AG04449 (cell line): Measurements from ENCODE around the gene FRMD4A.
"Not testable (repeated sequence)": the region's sequence is repeated elsewhere in the genome, so short reads cannot be mapped to it uniquely, and the experiment has no call there.

Source experiments
- CTCF ChIA-PET: fragments of 350-600 bp; formaldehyde crosslinking; extraction: SDS; loops from one replicate; lab custom pipeline; 2021; ENCODE audit warnings: antibody characterized with exemption; lab: Yijun Ruan, JAX
- POLR2A ChIA-PET: fragments of 400-600, 350-600 bp; formaldehyde crosslinking; extraction: SDS; loops from one replicate; lab custom pipeline; 2020; ENCODE audit warnings: antibody characterized with exemption, inconsistent platforms; lab: Yijun Ruan, JAX
- DNase-seq: peaks from one replicate; pipeline ENCODE4 v3.0.0-alpha.2; 2010; ENCODE audit warnings: low read depth, low spot score
- H3K4me3 ChIP-seq: 2 replicates; pipeline ENCODE4 v1.5.1; 2011; ENCODE audit warnings: low read depth, mild to moderate bottlenecking, control low read depth, low read length
- TF ChIP-seq, protein P1 (sequence below): IDR thresholded peaks from one replicate; pipeline ENCODE4 v1.5.1; 2011; ENCODE audit warnings: mild to moderate bottlenecking, moderate library complexity, low read length, control low read depth, inconsistent platforms; ENCODE audit not compliant: insufficient read depth; ENCODE audit errors: missing control alignments

The FRMD4A gene

DNA sequence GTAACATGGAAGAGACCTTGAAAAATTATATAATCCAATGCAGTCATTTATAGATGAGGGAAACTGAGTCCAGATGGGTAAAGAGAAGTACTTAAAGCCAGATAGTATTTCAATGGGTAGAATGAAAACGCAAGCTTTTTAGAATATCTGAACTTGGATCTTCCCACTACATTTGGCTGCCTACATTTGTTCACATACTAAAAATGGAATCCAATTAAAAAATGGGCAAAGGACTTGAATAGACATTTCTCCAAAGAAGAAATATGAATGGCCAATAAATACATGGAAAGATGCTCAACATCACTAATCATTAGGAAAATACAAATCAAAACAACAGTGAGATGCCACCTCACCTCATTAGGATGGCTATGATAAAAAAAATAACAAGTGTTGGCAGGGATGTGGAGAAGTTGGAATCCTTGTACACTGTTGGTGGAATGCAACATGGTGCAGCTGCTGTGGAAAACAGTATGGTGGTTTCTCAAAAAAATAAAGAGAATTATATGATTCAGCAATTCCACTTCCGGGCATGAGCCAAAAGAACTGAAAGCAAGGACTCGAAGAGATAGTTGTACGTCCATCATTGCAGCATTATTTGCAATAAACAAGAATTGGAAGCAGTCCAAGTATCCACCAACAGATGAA is 188.0 kb downstream of the FRMD4A start:
- no peak for DNase-seq
- POLR2A ChIA-PET = no interaction called here
- TF ChIP-seq, protein P1, sequence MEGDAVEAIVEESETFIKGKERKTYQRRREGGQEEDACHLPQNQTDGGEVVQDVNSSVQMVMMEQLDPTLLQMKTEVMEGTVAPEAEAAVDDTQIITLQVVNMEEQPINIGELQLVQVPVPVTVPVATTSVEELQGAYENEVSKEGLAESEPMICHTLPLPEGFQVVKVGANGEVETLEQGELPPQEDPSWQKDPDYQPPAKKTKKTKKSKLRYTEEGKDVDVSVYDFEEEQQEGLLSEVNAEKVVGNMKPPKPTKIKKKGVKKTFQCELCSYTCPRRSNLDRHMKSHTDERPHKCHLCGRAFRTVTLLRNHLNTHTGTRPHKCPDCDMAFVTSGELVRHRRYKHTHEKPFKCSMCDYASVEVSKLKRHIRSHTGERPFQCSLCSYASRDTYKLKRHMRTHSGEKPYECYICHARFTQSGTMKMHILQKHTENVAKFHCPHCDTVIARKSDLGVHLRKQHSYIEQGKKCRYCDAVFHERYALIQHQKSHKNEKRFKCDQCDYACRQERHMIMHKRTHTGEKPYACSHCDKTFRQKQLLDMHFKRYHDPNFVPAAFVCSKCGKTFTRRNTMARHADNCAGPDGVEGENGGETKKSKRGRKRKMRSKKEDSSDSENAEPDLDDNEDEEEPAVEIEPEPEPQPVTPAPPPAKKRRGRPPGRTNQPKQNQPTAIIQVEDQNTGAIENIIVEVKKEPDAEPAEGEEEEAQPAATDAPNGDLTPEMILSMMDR = no peak
- CTCF ChIA-PET = interaction anchor here (0.6 kb wide), 1 partner anchor 26 kb away, joined by 3 read pairs; no protein-coding TSS in a partner anchor
- H3K4me3 ChIP-seq = no peak overlapping the region

DNA sequence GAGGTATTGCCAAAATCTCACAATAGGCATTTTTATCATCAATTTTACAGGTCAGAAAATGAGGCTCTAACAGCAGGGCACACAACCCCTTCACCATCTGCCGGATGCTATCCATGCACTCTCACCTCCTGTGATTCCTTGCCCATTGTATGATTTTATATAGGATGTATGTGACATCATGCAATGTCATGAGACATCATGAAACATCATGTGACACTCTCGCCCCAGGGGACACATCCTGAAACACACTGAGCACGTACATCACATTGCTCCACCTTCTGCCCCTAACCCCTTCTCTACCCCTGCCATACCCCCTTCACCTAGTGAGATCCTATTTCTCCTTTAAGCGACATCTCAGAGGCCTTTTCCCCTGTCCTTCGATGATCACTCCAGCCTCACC is 189.4 kb downstream of the FRMD4A start:
- ChIA-PET CTCF (no interaction called here), POLR2A (no interaction called here)
- TF ChIP-seq, protein P1 = no peak
- DNase-seq = no peak
- no peak overlapping the region for H3K4me3 ChIP-seq

DNA sequence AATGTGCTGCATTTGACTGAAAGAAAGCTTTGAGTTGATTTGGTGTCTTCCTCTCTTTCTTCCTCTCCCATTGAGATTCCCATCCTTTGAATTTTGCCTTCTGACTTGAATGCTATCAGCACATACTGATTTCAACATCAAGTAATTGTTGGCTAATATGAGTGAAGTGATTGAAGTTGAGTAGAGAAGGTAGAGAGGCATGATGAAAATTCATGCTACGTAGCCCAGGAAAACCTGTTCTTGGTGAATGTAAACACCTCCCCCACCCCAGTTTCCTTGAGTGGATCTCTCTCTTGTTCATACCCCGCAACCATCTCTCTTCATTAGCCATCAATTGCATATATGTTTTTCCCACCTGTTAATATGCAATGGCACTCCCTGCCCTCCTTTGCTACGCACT is 193.3 kb downstream of the FRMD4A start:
- no peak for DNase-seq
- ChIA-PET CTCF (no interaction called here), POLR2A (no interaction called here)
- TF ChIP-seq, protein P1 = no peak
- H3K4me3 ChIP-seq = no peak overlapping the region

DNA sequence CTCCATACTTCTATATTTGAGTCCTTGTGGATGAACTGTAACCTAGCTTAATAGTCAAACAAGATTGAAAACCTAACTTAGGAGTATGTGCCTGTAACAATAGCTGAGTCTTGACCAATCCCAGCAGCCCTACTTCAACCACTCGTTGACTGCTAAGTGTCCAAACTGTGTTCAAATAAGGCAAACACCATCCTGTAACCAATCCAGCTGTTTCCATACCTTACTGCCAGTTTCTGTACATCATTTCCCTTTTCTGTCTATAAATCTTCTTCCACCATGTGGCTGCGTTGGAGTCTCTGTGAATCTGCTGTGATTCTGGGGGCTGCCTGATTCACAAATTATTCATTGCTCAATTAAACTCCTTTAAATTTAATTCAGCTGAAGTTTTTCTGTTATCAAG is 195.5 kb downstream of the FRMD4A start:
- CTCF ChIA-PET, H3K4me3 ChIP-seq, POLR2A ChIA-PET, DNase-seq: not testable (repeated sequence)

DNA sequence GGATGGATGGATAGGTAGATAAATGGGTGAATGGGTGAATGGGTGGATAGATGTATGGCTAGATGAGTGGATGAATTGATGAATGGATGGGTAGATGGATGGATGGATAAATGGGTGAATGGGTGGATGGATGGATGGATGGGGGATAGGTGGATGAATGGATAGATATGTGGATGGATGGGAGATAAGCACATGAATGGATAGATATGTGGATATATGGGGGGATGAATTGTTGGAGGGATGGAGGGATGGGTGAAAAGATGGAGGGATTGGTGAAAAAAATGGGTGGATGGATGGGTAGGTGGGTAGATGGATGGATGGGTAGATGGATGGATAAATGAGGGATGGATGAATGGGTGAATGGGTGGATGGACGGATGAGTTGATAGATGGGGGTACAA is 196.4 kb downstream of the FRMD4A start:
- ChIA-PET CTCF (no interaction called here), POLR2A (no interaction called here)
- no peak for DNase-seq
- H3K4me3 ChIP-seq = no peak overlapping the region
- TF ChIP-seq, protein P1 = no peak

DNA sequence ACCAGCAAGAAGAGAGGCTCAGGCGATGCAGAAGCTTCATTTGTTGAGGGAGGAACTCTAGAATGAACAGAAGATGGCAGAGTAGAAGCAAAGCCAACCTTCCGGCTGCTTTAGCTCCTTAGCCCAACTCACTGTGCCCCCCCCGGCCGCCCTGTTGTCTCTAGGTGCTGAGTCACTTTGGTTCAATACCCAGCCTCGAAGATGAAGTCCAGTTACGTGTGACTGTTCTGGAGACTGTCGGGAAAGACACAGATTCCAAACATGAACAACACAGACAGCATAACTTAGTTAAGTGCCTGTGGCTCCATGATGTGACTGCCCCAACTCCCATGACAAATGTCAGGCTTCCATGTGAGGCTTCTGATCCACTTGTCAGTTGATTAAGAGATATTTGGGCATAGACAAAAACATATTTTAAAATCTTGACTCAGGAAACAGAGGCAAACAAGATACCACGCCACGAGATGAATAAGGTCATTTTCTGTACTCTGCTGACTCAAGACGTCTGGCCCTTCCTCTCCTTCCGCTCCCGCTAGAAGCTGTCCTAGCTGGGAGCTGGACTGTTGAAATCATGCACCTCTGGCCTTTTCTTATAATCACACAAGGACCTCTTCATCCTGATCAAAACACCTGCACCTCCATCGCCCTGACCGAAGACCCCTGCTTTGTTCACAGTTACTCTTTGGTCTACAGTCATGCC is 199.3 kb downstream of the FRMD4A start:
- TF ChIP-seq, protein P1 = no peak
- no peak overlapping the region for H3K4me3 ChIP-seq
- POLR2A ChIA-PET = no interaction called here
- no peak for DNase-seq
- CTCF ChIA-PET = no interaction called here
